ENCODE data around the gene TCEA2. TPM values are rescaled to one million over a fixed set of nuclear protein-coding genes. Genes with fewer than 3 reads are reported as not detected.

TCEA2 gene
- total RNA-seq, 1 donor from 2014 or later = 64.2 TPM

DNA sequence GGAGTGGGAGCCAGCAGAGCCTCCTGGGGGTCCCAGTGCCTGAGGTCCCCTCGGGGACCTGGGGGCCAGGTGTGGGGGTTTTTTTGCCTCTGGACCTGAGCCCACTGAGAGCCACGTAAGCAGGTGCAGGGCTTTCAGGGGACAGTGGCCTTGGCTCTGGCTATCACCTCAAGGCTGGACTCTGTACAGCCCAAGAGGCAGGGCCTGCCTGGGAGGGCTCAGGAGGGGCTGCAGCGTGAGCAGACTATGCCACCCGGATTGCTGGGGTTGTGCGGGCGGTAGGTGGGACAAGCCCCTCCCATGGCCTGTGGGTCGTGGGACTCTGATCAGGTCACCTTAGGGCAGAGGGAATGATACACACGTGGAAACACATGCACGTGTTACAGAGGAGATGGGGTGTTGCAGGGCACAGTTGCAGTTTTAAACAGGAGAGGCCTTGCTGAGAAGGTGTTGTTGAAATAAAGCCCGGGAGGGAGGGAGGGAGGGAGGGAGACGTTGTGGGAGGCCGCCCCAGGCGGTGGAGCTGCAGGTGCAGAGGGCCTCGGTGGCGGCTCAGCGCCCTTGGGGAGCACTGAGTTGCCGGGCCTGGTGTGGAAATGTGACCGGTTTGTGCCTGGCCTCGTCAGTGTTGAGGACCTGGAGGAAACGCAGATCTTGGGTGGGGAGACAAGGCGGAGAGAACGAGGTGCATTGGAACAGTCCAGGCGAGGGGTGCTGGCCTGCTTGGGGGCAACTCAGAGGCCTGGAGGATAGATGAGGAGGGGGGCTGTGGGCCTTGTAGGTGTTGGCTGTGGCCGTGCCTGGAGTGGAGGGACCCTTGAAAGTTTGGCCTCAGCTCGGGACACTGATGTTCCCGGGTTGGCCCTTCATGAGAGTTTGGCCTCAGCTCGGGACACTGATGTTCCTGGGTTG, 2.3 kb downstream of the TCEA2 start:
- DNase-seq (ENCODE audit: low spot score) = no peak

DNA sequence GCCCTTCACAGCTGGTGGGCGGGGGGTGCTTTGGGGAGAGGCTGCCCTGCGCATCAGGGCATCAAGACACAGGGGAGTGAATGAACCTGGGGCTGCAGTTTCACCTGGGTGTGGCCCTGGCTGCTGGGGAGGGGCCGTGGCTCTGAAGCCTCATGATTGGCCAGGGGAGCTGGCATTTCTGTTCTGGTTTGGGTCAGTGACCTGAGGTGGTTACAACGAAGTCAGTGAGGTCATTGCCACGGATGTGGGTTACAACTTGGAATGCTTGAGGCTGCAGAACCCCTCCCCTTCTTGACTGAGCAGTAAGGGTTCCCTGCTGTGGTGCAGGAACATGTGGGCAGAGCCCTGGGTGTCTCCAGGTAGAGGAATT, 3.0 kb downstream of the TCEA2 start:
- no peak for DNase-seq (ENCODE audit: low spot score)

DNA sequence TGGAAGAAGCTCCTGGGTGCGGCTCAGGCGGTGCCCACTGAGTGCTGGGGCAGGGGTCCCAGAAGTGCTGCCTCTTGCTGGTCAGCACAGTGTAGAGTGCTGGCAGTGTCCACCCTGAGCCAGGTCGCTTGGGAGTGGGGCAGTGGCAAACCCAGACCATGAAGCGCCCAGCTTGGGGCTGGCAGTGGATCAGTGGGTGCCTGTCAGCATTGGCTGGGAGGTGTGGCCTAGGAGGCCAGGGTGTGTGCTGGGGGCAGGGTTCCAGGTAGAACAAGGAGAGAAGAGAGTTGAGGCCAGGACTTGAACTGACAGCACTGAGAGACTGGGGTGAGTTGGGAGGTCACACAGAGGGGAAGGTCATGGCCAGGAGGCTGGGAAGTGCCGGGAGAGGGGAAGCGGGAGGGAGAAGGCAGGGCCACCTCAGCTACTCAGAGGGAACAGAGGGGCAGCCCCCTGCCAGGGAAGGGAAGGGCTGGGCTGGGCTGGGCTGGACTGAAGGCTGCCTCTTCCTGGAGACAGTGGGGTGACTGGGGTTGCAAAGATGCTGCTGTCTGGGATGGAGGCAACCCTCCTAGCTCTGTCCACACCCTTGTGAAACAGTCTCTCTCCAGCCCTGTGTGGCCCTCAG, 4.1 kb downstream of the TCEA2 start:
- DNase-seq (ENCODE audit: low spot score) = no peak

DNA sequence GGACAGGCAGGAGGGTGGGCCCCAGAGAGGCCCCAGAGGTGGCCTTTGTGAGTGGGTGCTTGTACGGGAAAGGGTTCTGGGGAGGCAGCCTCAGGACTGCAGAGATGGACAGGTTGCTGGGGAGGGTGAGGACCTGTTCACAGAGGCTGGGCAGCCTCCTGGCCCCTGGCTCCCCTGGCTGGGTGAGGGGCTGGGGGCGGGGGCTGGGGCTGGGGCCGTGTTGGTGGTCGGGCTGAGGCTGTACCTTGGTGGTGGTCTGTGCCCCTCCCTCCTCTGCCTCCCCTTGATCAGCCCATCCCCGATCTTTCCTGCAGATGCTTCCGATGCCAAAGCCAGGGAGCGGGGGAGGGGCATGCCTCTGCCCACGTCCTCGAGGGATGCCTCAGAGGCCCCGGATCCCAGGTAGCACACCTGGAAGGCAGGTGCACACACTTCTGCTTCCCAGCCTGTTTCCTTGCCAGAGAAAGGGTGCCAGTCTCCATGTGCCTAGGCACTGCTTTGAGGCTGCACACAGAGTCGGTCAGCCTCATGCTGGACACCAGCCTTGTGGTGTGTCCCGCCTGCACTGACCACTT, 4.8 kb downstream of the TCEA2 start:
- DNase-seq (ENCODE audit: low spot score) = no peak

DNA sequence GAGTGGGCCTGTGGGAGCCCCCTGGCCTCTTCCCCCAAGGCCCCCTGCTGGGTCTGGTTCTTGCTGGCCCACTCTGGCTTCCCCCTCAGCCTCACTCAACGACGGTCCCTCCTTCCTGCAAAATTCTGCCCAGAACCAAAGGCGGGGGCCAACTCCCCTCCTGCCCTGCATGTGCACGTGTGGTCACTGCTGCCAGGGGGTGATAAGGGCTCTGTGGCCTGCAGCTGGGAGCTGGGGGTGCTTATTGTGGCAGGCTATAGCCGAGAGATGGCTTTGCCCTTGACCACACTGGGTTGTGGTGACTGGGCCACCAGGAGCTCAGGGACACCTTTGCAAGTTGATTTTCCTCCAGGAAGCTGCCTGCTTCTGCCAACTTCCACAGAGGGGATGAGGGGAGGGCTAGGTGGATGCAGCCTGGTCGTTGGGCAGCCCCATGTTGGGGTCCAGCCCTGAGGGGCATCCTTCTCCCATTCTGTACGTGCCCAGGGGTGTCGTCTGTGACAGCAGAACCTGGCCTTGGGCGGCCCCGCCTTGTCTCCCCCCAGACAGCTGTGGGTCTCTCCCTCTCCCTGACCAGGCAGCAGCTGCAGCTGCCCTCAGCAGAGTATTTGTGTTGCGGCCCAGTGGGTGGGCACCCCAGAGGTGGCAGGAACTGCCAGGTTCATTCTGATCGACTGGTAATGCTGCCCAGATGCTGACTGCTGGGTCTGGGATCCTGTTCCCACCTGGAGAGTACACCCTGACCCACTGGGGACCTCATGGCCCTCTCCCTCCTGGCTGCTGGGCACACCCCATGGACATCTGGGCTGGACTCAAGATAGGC, 5.6 kb downstream of the TCEA2 start:
- no peak for DNase-seq (ENCODE audit: low spot score)

DNA sequence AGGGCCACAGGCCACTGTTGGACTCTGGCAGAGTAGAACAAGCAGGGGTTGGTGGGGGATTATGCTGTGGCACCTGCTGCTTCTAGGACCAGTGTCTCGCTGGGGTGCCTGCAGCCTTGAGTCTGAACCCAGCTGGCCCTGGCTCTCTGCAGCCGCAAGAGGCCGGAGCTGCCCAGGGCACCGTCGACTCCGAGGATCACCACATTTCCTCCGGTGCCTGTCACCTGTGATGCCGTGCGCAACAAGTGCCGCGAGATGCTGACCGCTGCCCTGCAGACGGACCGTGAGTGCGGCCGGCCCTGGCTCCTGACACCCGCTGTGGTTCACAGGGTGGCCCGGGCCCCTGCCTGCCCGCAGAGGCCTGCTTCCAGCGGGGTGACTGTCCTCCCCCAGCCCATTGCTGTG, 6.2 kb downstream of the TCEA2 start:
- DNase-seq (ENCODE audit: low spot score) = no peak

DNA sequence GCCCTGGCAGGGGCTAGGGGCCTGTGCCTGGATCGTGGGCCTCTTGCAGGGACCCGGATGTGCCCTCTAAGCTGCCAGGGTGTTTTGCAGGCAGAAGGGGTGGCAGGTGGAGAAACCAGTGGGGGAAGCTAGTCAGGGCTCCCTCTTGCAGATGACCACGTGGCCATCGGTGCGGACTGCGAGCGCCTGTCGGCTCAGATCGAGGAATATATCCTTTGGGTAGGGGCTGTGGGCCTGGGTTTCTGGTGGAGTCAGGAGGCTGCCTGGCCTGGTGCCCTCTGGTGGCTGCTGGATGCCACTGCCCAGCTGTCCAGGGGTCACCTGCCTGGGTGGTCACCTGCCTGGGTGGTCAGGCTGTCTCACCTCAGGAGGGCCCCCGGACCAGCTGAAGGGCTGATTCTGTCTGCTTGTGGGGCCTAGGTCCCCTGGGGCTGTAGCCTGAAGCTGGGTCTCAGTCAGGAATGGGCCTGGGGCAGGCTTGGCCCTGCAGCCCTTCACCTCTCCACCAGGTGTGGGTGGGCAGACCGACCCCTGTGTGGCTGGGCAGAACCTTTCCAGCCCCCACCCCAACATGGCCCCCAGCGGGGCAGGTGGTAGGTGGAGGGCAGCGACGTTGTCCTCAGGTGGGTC, 6.7 kb downstream of the TCEA2 start:
- no peak for DNase-seq (ENCODE audit: low spot score)

DNA sequence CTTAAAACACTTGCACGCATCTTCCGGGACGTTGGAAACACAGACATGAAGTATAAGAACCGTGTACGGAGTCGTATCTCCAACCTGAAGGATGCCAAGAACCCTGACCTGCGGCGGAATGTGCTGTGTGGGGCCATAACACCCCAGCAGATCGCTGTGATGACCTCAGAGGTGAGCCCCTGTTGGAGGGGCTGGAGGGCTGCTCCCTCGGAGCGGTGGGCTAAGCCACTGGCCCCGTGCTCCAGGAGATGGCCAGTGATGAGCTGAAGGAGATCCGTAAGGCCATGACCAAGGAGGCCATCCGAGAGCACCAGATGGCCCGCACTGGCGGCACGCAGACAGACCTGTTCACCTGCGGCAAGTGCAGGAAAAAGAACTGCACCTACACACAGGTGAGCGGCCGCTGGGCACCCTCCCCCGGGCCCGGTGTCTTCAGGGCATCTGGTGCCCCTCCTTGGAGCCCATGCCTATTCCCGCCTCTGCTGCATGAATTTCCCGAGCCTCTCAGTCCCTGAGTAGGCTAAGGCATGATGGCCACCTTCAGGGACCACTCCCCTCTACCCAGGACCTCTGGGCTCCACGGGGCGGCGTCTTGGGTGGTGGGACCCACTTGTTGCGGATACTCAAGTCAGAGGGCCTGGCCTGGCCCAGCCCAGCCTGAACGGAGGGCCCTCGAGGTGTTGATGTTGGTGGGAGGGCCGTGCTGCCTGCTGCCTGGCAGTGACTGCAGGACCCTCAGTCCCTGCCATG, 7.4 kb downstream of the TCEA2 start:
- no peak for DNase-seq (ENCODE audit: low spot score)

DNA sequence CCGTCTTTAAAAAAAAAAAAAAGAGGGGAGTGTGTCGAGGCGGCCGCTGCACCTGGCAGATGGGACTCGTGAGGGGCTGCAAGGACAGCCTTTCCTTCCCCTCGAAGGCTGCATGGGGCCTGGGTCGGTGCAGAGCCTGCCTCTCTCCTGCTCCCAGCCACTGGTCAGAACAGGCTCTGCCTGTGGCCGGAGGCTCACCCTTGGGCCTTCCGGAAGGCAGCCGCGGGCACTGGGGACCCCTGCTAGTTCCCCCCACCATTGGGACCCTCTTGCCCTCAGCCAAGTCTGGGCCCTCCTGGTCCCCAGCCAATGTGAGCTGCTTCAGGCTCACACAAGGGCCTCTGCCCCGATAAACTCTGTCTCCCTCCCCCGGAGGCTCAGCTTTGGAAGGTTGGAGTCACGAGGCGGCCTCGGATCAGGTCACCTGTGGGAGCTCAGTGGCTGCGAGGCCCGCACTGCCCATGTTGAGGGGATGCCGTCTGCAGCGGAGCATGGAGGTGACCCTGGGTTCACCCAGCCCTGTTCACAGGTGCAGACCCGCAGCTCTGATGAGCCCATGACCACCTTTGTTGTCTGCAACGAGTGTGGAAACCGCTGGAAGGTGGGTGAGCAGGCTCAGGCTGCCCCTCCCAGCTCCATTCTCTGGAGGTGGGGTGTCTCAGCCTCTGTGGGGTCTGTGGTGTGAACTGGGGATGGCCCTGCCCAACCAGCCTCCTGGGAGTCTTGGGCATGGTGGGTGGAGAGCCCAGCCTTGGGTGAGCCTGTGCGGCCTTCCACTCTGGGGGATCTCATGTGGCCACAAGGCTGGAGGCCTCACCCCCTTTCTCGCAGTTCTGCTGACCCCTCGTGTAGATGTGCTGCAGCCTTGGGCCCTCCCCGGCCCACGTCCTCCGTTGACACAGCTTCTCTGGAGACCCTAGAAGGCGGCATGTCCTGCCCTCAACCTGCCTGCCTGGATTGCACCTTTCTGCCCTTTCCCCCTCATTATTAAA, 8.6 kb downstream of the TCEA2 start:
- DNase-seq (ENCODE audit: low spot score) = no peak

DNA sequence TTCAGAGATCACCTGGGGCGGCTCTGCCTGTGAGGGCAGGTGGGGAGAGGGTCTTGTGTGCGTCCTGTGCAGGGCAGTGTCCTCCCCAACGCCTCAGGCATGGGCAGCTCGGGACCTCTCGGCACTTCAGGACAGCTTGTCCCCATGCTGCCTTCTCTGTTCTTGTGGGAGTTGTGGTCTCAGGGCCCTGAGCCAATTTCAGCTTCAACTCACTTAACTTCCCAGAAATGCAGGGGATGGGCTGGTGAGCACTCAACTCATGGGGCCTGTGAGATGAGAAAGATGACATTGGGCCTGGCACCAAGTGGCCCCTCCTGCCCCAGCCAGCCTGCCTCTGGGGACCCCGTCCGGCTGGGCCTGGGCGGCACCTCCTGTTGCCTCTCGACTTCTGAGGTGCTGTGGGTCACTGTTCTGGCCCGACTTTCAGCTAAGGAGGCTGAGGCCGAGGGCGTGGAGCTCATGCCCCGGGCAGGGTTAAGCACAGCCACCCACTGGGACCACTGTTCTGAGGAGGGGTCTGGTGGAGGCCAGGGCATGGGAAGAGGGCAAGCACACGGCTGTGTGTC, 9.6 kb downstream of the TCEA2 start:
- no peak for DNase-seq (ENCODE audit: low spot score)

DNA sequence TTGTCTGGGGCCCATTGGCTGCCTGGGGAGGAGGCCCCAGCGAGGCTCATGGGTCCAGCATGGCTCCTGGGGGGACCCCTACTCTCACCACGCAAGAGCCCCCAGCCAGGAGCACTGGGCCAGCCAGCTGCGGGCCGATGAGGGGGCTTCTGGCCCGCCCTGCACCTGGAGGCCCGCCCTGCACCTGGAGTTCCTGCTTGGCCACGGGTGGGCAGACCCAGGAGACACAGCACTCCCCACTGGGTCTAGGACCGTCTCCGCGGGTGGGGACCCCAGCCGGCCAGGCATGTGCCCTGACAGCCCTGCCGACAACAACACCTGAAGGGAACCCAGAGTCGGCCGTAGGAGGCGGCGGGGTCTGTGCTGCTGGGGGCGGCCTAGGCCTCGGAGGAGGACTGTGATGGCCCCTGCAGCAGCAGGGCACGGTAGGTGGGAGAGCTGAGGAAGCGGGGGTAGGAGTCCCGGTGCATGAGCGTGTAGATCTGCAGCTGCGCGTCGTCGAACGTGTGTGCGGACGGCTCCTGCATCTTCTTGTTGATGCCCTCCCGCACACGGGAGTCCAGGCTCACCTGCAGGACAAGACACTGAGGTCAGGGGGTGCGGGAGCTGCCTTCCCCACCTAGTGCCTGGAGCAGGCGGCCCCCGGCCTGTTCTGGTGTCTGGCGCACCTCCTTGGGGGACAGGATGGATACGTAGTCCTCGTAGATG, 10.6 kb downstream of the TCEA2 start:
- no peak for DNase-seq (ENCODE audit: low spot score)

DNA sequence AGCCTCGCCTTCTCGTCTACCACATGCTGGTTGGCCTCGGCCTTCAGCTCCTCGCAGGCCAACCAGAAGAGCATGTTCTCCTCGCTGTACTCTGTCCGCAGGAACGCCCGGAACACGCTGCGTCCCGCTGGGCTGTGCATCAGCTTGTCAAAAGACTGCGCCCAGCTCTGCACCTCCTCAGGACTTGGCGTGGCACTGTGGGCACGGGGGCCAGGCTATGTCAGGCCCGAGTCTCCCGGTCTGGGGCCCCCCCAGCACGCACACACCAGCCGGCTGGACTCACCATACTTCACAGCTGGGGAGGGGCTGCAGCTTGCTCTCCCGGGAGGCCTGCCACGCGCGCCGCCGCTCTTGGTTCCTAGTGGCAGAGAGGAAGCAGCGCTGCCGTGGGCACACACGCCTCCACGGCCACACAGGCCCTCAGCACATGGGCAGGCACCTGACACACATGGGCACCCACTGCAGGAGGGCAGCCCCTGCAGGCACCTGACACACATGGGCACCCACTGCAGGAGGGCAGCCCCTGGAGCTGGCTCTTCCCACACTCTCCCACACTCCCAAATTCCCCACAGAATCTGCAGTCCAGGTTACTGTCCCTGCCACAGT, 11.3 kb downstream of the TCEA2 start:
- DNase-seq (ENCODE audit: low spot score) = no peak

DNA sequence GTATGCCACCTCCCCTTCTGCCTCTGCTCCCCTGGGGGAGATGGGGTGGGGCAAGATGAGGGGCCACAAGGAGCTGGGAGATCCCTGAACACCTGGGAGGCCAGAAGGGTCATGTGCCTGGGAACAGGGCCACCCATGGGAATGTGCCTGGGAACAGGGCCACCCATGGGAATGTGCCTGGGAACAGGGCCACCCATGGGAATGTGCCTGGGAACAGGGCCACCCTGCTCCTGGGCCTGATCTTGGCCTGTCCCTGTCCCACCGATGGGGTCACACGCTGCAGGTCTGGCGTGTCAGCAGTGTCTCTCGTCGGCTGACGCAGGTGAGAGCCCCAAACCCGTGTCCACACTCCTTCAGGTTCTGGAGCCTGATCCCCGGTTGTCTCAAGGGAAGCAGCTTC, 12.0 kb downstream of the TCEA2 start:
- no peak for DNase-seq (ENCODE audit: low spot score)

DNA sequence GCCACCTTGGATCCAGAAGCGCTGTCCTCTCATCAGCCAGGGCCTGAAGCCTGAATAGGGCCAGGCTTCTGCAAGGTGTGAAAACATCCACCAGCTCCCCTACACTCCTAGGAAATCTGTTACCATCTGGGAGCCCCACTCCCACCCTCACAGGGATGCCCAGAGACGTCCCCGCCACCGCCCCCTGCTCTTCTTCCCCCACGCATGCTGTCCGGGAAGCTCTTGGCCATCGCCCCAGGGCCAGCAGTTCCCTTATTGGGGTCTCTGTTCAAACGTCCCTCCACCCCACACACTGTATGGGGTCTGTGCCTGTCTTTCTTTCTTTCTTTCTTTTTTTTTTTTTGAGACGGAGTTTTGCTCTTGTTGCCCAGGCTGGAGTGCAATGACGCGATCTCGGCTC, 12.6 kb downstream of the TCEA2 start:
- no peak for DNase-seq (ENCODE audit: low spot score)

DNA sequence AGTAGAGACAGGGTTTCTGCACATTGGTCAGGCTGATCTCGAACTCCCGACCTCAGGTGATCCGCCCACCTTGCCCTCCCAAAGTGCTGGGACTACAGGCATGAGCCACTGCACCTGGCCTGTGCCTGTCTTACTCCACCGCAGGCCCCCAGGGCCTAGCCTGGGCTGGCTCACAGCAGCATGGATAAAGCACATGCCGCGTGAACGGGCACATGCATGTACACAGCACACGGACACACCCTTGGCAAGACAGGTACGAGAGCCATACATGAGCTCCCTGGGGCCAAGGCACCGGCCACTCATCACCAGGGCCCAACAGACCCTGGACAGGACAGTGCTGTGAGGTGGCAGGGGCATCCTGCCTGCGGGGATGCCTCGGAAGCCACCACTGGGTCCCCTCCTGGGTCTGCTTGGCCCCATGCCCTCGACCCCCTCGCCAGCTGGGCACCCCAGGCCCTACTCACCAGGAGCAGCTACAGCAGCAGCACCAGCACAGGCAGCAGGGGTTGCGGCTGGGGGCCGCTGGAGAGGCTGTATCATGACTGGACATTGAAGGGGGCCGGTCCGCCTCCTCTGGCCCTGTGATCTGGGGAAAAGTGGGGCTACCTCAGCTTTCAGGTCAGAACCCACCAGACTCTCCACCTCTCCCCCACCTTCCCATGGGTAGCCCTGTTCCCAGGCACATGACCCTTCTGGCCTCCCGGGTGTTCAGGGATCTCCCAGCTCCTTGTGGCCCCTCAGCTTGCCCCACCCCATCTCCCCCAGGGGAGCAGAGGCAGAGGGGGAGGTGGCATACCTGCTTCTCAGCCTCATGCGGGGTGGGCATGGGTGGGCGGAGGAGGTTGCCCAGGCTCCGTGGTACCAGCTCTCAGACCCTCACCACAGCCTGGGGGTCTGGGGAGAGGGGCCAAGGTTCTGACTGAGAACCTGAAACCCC, 13.3 kb downstream of the TCEA2 start:
- DNase-seq (ENCODE audit: low spot score) = no peak

DNA sequence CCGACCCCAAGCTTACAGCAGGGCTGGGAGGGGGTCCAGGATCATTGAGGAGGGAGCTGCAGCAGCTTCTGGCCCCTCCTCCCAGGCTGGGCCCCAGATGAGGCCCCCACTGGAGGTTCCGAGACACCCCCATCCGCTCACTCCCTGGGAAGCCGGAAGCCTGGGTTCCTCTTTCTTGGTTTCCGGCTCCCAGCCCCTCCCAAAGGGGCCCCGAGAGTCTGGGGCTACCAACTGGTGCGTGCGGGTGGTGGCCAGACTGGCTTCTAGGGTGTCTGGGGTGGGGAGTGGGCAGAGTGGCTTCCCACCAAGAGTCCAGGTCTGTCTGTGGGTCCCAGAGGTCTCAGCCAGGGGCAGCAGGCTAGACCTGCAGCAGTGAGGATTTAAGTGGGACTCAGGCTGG, 14.1 kb downstream of the TCEA2 start:
- DNase-seq (ENCODE audit: low spot score) = no peak

DNA sequence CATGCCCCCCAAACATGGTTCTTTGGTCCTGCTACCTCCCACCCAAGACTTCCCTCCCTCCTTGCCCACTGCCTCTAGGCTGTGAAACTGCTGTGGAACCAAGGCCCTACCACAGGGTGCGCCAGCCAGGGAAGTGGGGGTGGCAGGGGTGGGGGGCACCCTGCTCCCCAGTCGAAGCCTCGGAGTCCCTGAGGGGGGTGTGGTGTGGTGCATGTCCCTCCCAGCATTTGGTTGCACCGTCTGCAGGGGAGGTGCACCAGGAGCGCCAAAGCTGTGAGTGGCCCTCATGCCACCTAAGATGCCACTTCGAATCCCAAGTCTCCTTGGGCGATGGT, 14.5 kb downstream of the TCEA2 start:
- no peak for DNase-seq (ENCODE audit: low spot score)

Measured in mucosa of gallbladder (tissue), 1 donor.